ENCODE measurements around the gene FIGNL1.

FIGNL1 gene

GRCh38 chr7:50394315-50394714 lies 55.8 kb downstream of the FIGNL1 start:
- DNase-seq, result no peak

Data from EL (cell line).